ENCODE measurements around the gene CCNI2. TPM values are rescaled to one million over a fixed set of nuclear protein-coding genes. Genes with fewer than 3 reads are reported as not detected.

CCNI2 gene
- polyA plus RNA-seq, 1 donor (not counting 4 experiments of a cell fraction or from before 2014, with no cell fraction given), result not detected

GRCh38 chr5:132785864-132786263, 38.6 kb downstream of the CCNI2 start:
- H3K4me2 ChIP-seq (ENCODE audit: control insufficient read depth, extremely low read depth, insufficient read depth, low read depth, low read length), result no peak overlapping the region
- peaks cover 16% of the 10 kb centered on the region for H3K4me1 ChIP-seq (ENCODE audit: control insufficient read depth, extremely low read depth, insufficient read depth, low read length)
- H3K9me1 ChIP-seq (ENCODE audit: control insufficient read depth, extremely low read depth, insufficient read depth, low read length), result no peaks in the 10 kb centered on the region
- H4K20me1 ChIP-seq (ENCODE audit: control insufficient read depth, extremely low read depth, insufficient read depth, low read length), result no peaks in the 10 kb centered on the region
- no peaks in the 10 kb centered on the region for H3K27me3 ChIP-seq (ENCODE audit: control insufficient read depth, extremely low read depth, insufficient read depth, low read length)
- no peak overlapping the region for H3K27ac ChIP-seq (ENCODE audit: control insufficient read depth, insufficient read depth, low read length)
- no peak for FAIRE-seq
- no peaks in the 10 kb centered on the region for H3K9me3 ChIP-seq (ENCODE audit: control insufficient read depth, low read depth, low read length)
- H3K4me3 ChIP-seq (ENCODE audit: control insufficient read depth in 2 of 3, extremely low read depth in 1 of 3, insufficient read depth in 2 of 3, low read depth in 1 of 3, low read length in 3 of 3), result no peak overlapping the region
- no peak overlapping the region for H2AFZ ChIP-seq (ENCODE audit: control insufficient read depth, low read length)
- no peak overlapping the region for H3K9ac ChIP-seq (ENCODE audit: control insufficient read depth, extremely low read depth, insufficient read depth, low read length)
- dilution Hi-C loops (cut with MboI; ENCODE audit: extremely low pct_ligation_motif_present, low sequenced_read_pairs), result no loop called here
- no peaks in the 10 kb centered on the region for H3K79me2 ChIP-seq (ENCODE audit: control insufficient read depth, insufficient read depth, low read length)
- DNase-seq (ENCODE audit: low read depth, low spot score), result no peak
- TF ChIP-seq EZH2 (IDR thresholded peaks at IDR 0.05; ENCODE audit: low read length), result no peak
- no peak for TF ChIP-seq CTCF (optimal IDR thresholded peaks at IDR 0.05 in 1 of 3, IDR thresholded peaks at IDR 0.05 in 1 of 3, conservative IDR thresholded peaks at IDR 0.05 in 1 of 3; ENCODE audit: extremely low read depth in 1 of 3, insufficient read depth in 2 of 3, low read length in 3 of 3)
- no peaks in the 10 kb centered on the region for H3K36me3 ChIP-seq (ENCODE audit: control insufficient read depth in 2 of 2, extremely low read depth in 1 of 2, insufficient read depth in 2 of 2, low read length in 2 of 2)

GRCh38 chr5:132787076-132787475, 39.9 kb downstream of the CCNI2 start:
- DNase-seq (ENCODE audit: low read depth, low spot score) (no peak), FAIRE-seq (no peak)
- no peaks in the 10 kb centered on the region for H3K9me1 ChIP-seq (ENCODE audit: control insufficient read depth, extremely low read depth, insufficient read depth, low read length)
- no peak for TF ChIP-seq CTCF (optimal IDR thresholded peaks at IDR 0.05 in 1 of 3, IDR thresholded peaks at IDR 0.05 in 1 of 3, conservative IDR thresholded peaks at IDR 0.05 in 1 of 3; ENCODE audit: extremely low read depth in 1 of 3, insufficient read depth in 2 of 3, low read length in 3 of 3)
- TF ChIP-seq EZH2 (IDR thresholded peaks at IDR 0.05; ENCODE audit: low read length), result no peak
- H2AFZ ChIP-seq (ENCODE audit: control insufficient read depth, low read length), result no peak overlapping the region
- H3K79me2 ChIP-seq (ENCODE audit: control insufficient read depth, insufficient read depth, low read length), result no peaks in the 10 kb centered on the region
- H3K4me2 ChIP-seq (ENCODE audit: control insufficient read depth, extremely low read depth, insufficient read depth, low read depth, low read length), result no peak overlapping the region
- H3K27ac ChIP-seq (ENCODE audit: control insufficient read depth, insufficient read depth, low read length), result no peak overlapping the region
- no peak overlapping the region for H3K9ac ChIP-seq (ENCODE audit: control insufficient read depth, extremely low read depth, insufficient read depth, low read length)
- H3K27me3 ChIP-seq (ENCODE audit: control insufficient read depth, extremely low read depth, insufficient read depth, low read length), result no peaks in the 10 kb centered on the region
- no peak overlapping the region for H3K4me3 ChIP-seq (ENCODE audit: control insufficient read depth in 2 of 3, extremely low read depth in 1 of 3, insufficient read depth in 2 of 3, low read depth in 1 of 3, low read length in 3 of 3)
- dilution Hi-C loops (cut with MboI; ENCODE audit: extremely low pct_ligation_motif_present, low sequenced_read_pairs), result no loop called here
- peaks cover 13% of the 10 kb centered on the region for H3K4me1 ChIP-seq (ENCODE audit: control insufficient read depth, extremely low read depth, insufficient read depth, low read length)
- no peaks in the 10 kb centered on the region for H3K36me3 ChIP-seq (ENCODE audit: control insufficient read depth in 2 of 2, extremely low read depth in 1 of 2, insufficient read depth in 2 of 2, low read length in 2 of 2)
- H4K20me1 ChIP-seq (ENCODE audit: control insufficient read depth, extremely low read depth, insufficient read depth, low read length), result no peaks in the 10 kb centered on the region
- H3K9me3 ChIP-seq (ENCODE audit: control insufficient read depth, low read depth, low read length), result no peaks in the 10 kb centered on the region

Data from keratinocyte (primary cell).